Activated CD8-positive, alpha-beta T cell treated with anti-CD3 and anti-CD28 coated beads for 36 hours (primary cell): Measurements from ENCODE around the gene BCL2A1. TPM values are rescaled to one million over a fixed set of nuclear protein-coding genes. Genes with fewer than 3 reads are reported as not detected.

Experiments
- ATAC-seq: fragments of 200-7000 bp; cut with Tn5 transposase; one replicate; pipeline ENCODE4 v1.10.0; 2021; ENCODE audit warnings: mild to moderate bottlenecking, moderate library complexity
- CTCF ChIA-PET: fragments of 350-600 bp; sonication (Branson Sonifier 250); formaldehyde crosslinking; loops from one replicate; lab custom pipeline; 2021; ENCODE audit warnings: antibody characterized with exemption; lab: Charles Lee
- POLR2A ChIA-PET: fragments of 350-600 bp; sonication (Branson Sonifier 250); formaldehyde crosslinking; loops from one replicate; lab custom pipeline; 2021; ENCODE audit warnings: antibody characterized with exemption; lab: Charles Lee
- DNase-seq: peaks from one replicate; pipeline ENCODE4 v3.0.0-alpha.2; 2020
- H3K27ac Mint-ChIP-seq: one replicate; pipeline ENCODE4 v1.8.0; 2021; ENCODE audit warnings: mild to moderate bottlenecking, mixed read lengths
- H3K27me3 Mint-ChIP-seq: one replicate; pipeline ENCODE4 v1.8.0; 2021; ENCODE audit warnings: mixed read lengths
- H3K36me3 Mint-ChIP-seq: one replicate; pipeline ENCODE4 v1.8.0; 2021; ENCODE audit warnings: low read depth, mixed read lengths
- H3K4me1 Mint-ChIP-seq: one replicate; pipeline ENCODE4 v1.8.0; 2021; ENCODE audit warnings: low read depth, mixed read lengths
- H3K4me3 Mint-ChIP-seq: one replicate; pipeline ENCODE4 v1.8.0; 2021; ENCODE audit warnings: mild to moderate bottlenecking, moderate library complexity, mixed read lengths
- H3K9me3 Mint-ChIP-seq: one replicate; pipeline ENCODE4 v1.8.0; 2021; ENCODE audit warnings: mixed read lengths
- CTCF ChIP-seq: fragments of 200-600 bp; IDR thresholded peaks from one replicate; pipeline ENCODE4 v1.8.0; 2022; ENCODE audit warnings: antibody characterized with exemption, mild to moderate bottlenecking
- intact Hi-C: fragments of 100-400 bp; cut with micrococcal nuclease; formaldehyde crosslinking; loops from one replicate; pipeline ENCODE4 v1.10.0; 2022
- total RNA-seq, 2 experiments: library from RNA; stranded (reverse); gene quantifications; one replicate each; pipeline ENCODE4 v1.2.3, GENCODE V29; 2021

The BCL2A1 gene
- total RNA-seq, 2 experiments from 2014 or later = 47.1 to 47.9 TPM

- Mint-ChIP-seq H3K36me3 (peaks cover 50% of the 10 kb centered on the region), H3K4me3 (no peak overlapping the region), H3K27me3 (no peaks in the 10 kb centered on the region), H3K27ac (peak overlapping the region; percentile 85), H3K9me3 (peaks cover 2% of the 10 kb centered on the region), H3K4me1 (peaks cover 57% of the 10 kb centered on the region)
- intact Hi-C loops = loop anchor here (10.0 kb wide), 1 partner anchor 1353 kb away; no protein-coding TSS in a partner anchor
- DNase-seq = no peak
- ATAC-seq = no peak
- CTCF ChIA-PET = interaction anchor here (0.7 to 1.1 kb wide), 2 partner anchors 39 to 52 kb away, joined by 3 read pairs; no protein-coding TSS in a partner anchor
- no peak for TF ChIP-seq CTCF
- POLR2A ChIA-PET = no interaction called here
These were observed 8.8 kb downstream of the BCL2A1 start for GRCh38 chr15:79962178-79962577.

DNA sequence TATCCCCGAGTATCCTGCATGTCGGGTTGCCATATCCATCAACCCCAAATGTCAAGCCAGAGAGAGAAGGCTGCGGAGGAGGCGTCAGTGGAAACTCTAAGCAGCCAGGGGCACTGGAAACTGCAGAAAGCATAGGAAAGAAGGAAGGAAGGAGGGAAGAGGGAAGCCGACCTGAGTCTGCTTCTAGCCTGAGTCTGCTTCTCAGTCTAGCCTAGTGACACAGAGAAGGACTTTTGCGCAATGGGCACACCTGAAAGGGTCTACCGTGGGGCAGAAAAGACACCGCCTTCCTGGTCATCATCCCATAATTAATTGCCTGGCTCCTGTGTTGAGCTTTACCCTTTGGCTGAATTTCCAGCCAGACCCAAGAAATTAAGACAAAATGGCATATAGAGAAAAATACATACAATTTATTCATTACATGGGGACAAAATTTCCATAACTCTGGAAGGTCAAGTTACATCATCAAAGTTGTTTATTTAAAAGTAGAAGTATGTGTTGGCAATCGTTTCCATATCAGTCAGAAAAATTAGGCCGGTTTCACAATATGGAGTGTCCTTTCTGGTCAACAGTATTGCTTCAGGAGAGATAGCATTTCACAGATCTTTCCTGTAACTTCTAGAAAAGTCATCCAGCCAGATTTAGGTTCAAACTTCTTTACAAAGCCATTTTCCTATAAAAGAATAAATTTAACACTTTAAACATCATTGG, 10.3 kb downstream of the BCL2A1 start:
- H3K27me3 Mint-ChIP-seq = no peaks in the 10 kb centered on the region
- peaks cover 45% of the 10 kb centered on the region for H3K4me1 Mint-ChIP-seq
- intact Hi-C loops = loop anchor here (10.0 kb wide), 1 partner anchor 1354 kb away; no protein-coding TSS in a partner anchor
- H3K9me3 Mint-ChIP-seq = peaks cover 2% of the 10 kb centered on the region
- no peak overlapping the region for H3K4me3 Mint-ChIP-seq
- H3K36me3 Mint-ChIP-seq = peaks cover 45% of the 10 kb centered on the region
- CTCF ChIA-PET = interaction anchor here (1.0 kb wide), 2 partner anchors 34 to 58 kb away, joined by 3 read pairs; no protein-coding TSS in a partner anchor
- DNase-seq (no peak), ATAC-seq (no peak)
- no peak overlapping the region for H3K27ac Mint-ChIP-seq
- POLR2A ChIA-PET = interaction anchor here (0.6 to 2.7 kb wide), 3 partner anchors 11 to 38 kb away, joined by 3 to 8 read pairs (median 6); partner anchors contain the start of gene BCL2A1
- TF ChIP-seq CTCF = no peak

- H3K9me3 Mint-ChIP-seq = peaks cover 2% of the 10 kb centered on the region
- intact Hi-C loops = no loop called here
- peaks cover 50% of the 10 kb centered on the region for H3K4me1 Mint-ChIP-seq
- no peak for ATAC-seq
- H3K27ac Mint-ChIP-seq = no peak overlapping the region
- no peak for DNase-seq
- ChIA-PET POLR2A (interaction anchor here (1.3 kb wide), 1 partner anchor 36 kb away, joined by 5 read pairs; no protein-coding TSS in a partner anchor), CTCF (interaction anchor here (0.7 to 3.2 kb wide), 4 partner anchors 35 to 215 kb away, joined by 3 to 10 read pairs (median 4); no protein-coding TSS in a partner anchor)
- no peak overlapping the region for H3K4me3 Mint-ChIP-seq
- TF ChIP-seq CTCF = no peak
- no peaks in the 10 kb centered on the region for H3K27me3 Mint-ChIP-seq
- H3K36me3 Mint-ChIP-seq = peaks cover 26% of the 10 kb centered on the region
These were observed 13.3 kb downstream of the BCL2A1 start for GRCh38 chr15:79957741-79958140.

- Mint-ChIP-seq H3K4me1 (peaks cover 40% of the 10 kb centered on the region), H3K27me3 (no peaks in the 10 kb centered on the region), H3K36me3 (peaks cover 17% of the 10 kb centered on the region), H3K27ac (no peak overlapping the region), H3K9me3 (no peaks in the 10 kb centered on the region), H3K4me3 (no peak overlapping the region)
- no peak for TF ChIP-seq CTCF
- ATAC-seq (no peak), DNase-seq (no peak)
- intact Hi-C loops = no loop called here
- CTCF ChIA-PET = interaction anchor here (1.0 to 3.2 kb wide), 3 partner anchors 10 to 103 kb away, joined by 3 to 10 read pairs (median 4); no protein-coding TSS in a partner anchor
- POLR2A ChIA-PET = interaction anchor here (1.0 kb wide), 1 partner anchor 11 kb away, joined by 3 read pairs; no protein-coding TSS in a partner anchor
These were observed 14.5 kb downstream of the BCL2A1 start for GRCh38 chr15:79956354-79956939.

- H3K4me3 Mint-ChIP-seq = no peak overlapping the region
- intact Hi-C loops = no loop called here
- no peak for ATAC-seq
- H3K36me3 Mint-ChIP-seq = peaks cover 6% of the 10 kb centered on the region
- H3K27ac Mint-ChIP-seq = no peak overlapping the region
- TF ChIP-seq CTCF = no peak
- POLR2A ChIA-PET = no interaction called here
- CTCF ChIA-PET = no interaction called here
- H3K4me1 Mint-ChIP-seq = peaks cover 30% of the 10 kb centered on the region
- no peaks in the 10 kb centered on the region for H3K27me3 Mint-ChIP-seq
- H3K9me3 Mint-ChIP-seq = no peaks in the 10 kb centered on the region
- DNase-seq = no peak
These were observed 16.3 kb downstream of the BCL2A1 start for GRCh38 chr15:79954661-79955060.
